G401 (cell line): ENCODE data around the gene KRTAP10-9. TPM values are rescaled to one million over a fixed set of nuclear protein-coding genes. Genes with fewer than 3 reads are reported as not detected.
A peak's percentile ranks its signal among the peaks of the same experiment; 100 is the strongest.
"Not testable (repeated sequence)": the region's sequence is repeated elsewhere in the genome, so short reads cannot be mapped to it uniquely, and the experiment has no call there.

ENCODE experiments used
- DNase-seq: peaks from one replicate; pipeline ENCODE4 v3.0.0-alpha.2; 2015; ENCODE audit warnings: low spot score
- in situ Hi-C: cut with HindIII; loops from 2 replicates; pipeline ENCODE4 v1.10.0; 2016; ENCODE audit warnings: low sequenced_read_pairs, mixed read lengths
- total RNA-seq: library from RNA; depleted of rRNA; stranded (reverse); fragments of >200 nt; shearing (Covaris generic); gene quantifications from 2 replicates; pipeline ENCODE4 v1.2.3, GENCODE V29; 2014; rRNA removed

KRTAP10-9 gene
- total RNA-seq, result not detected in 2 replicates

- DNase-seq, result no peak
- in situ Hi-C loops, result no loop called here
These were observed at the start of gene KRTAP10-9 for GRCh38 chr21:44626673-44627143. KRTAP10-9 (plus strand) TSS chr21:44627093; CDS start chr21:44627172, 79 bp downstream.

DNA sequence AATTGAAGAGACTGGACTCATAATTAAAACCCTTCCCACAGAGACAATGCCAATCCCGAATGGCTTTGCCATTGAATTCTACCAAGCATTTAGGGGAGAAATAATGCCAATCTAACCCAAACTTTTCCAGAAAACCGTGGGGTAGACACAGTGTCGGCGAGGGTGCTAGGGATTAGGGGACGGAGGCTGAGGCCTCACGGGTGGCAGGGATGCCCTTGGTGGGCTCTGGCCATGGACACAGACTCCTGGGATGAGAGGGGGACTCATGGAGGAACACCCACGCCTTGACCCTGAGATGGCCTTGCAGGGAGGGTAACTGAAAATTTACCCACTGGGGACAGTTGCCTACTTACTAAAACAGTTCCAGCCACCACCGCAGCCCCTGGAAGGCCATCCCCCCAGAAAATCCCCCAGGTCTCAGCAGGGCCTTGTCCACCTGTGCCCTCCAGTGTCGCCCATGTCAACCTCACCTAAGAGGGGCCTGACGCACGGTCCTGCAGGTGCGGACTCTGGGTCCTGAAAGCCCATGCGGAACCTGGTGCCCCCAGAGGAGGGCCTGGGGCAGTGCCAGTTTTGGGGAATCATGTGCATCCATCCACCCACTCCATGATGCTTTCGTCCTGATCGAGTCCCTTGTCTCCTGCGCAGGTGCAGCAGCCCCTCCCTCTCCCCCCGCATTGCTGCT is 48.4 kb upstream of the KRTAP10-9 start:
- no peak for DNase-seq
- in situ Hi-C loops, result no loop called here

DNA sequence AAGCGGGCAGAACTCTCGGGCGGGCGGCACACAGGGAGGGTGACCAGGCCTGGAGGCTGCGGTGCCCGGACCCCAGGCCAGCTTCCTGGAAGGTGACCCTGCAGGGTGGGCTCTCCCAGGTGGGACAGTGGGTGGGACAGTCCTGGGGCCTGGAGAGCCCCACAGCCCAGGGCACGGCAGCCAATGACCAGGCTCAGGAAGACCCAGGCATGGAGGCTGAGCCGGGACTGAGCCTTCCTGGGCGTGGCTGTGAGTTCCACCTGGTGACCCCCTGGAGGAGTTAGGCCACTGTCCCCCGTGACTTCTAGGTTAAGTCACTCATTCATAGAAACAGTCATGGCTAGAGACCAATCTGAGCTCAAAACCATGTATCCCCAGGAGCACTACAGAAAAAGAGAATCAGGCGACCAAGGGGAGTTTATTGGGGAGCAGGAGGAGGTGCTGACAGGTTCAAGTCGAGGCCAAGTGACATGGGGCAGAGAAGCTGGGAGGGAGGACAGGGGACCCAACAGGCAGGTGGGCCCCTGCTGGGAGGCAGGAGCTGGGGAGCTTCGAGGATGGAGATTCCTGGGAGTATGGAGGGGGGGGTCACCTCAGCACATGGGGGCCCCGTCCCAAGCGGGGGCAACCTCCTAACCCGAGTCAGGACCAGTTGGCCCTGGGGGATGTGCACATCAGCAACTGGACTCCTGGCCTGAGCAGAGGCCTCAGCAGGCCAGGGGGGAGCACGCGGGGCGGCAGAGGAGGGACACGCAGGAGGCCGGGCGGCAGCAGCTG is 47.6 kb upstream of the KRTAP10-9 start:
- DNase-seq, result no peak
- in situ Hi-C loops, result no loop called here

GRCh38 chr21:44579833-44580144 is 47.1 kb upstream of the KRTAP10-9 start:
- peak; percentile 36 for DNase-seq
- in situ Hi-C loops, result no loop called here

GRCh38 chr21:44580231-44580821 is 46.6 kb upstream of the KRTAP10-9 start, which contains the start of gene KRTAP10-5:
KRTAP10-5 (minus strand) TSS chr21:44580604; CDS start chr21:44580578, 26 bp downstream.
- in situ Hi-C loops, DNase-seq: not testable (repeated sequence)

DNA sequence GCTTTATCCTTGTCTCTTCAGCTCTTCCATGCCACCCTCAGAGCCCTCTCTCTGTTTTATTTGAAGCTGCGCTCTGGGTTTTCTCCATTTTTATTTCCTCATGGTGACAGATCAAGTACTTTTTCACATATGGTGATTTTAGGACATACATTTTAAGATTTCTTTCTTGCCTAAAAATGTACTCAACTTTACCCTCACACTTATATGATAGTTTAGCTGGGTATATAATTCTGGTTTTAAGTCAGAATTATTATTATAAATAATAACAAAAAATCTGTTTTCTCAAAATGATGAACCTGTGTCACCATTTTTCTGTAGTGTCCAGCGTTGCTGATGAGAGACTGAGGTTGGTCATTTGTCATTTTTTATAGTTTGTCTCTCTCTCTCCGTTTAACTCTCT is 45.7 kb upstream of the KRTAP10-9 start:
- in situ Hi-C loops, result no loop called here

DNA sequence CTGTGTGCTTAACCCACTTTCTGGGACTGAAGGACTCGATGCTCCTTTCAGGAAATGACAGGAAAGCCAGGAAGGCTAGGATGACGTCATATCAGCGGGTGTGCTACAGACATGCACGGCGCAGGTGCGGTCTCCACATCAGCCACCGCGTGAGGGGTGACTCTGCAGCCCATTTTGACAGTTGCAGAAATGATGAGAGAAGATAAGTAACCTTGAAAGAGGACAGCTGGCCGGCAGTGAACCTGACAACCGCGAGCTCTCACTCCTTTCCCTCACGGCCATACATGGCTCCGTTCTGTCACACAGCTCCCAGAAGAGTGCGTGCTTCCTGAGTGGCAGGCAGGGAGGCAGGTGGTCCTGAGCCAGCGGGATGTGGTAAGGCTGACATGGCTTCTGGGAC is 44.8 kb upstream of the KRTAP10-9 start:
- in situ Hi-C loops, result no loop called here
- no peak for DNase-seq

More for the DNA sequence above, 45.7 kb upstream of the KRTAP10-9 start:
- no peak for DNase-seq

GRCh38 chr21:44583089-44583799 is 43.6 kb upstream of the KRTAP10-9 start:
- in situ Hi-C loops, result no loop called here
- no peak for DNase-seq

- in situ Hi-C loops, result no loop called here
- no peak for DNase-seq
These were observed 43.1 kb upstream of the KRTAP10-9 start for GRCh38 chr21:44583800-44584147.

GRCh38 chr21:44585892-44586291 is 41.0 kb upstream of the KRTAP10-9 start:
- in situ Hi-C loops, result no loop called here

DNA sequence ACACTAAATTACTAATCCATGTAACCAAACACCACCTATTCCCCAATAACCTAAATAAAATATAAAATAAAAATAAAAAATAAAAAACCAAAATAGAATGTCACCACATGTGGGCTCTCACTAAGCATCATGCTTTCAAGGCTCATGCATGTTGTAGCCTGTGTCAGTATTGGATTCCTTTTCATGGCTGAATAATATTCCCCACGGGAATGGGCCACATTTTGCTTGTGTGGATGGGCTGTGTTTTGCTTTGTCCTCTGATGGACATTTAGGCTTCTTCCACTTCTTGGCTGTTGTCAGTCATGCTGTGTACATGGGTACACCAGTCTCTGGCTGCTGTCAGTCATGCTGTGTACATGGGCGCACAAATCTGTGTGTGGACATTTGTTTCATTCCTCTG is 37.8 kb upstream of the KRTAP10-9 start:
- no peak for DNase-seq
- in situ Hi-C loops, result no loop called here

More at GRCh38 chr21:44585892-44586291, 41.0 kb upstream of the KRTAP10-9 start:
- no peak for DNase-seq

- in situ Hi-C loops, result no loop called here
- DNase-seq, result no peak
These were observed 37.1 kb upstream of the KRTAP10-9 start for GRCh38 chr21:44589586-44590305.

GRCh38 chr21:44590311-44590721 is 36.6 kb upstream of the KRTAP10-9 start:
- in situ Hi-C loops, result no loop called here
- DNase-seq, result no peak

DNA sequence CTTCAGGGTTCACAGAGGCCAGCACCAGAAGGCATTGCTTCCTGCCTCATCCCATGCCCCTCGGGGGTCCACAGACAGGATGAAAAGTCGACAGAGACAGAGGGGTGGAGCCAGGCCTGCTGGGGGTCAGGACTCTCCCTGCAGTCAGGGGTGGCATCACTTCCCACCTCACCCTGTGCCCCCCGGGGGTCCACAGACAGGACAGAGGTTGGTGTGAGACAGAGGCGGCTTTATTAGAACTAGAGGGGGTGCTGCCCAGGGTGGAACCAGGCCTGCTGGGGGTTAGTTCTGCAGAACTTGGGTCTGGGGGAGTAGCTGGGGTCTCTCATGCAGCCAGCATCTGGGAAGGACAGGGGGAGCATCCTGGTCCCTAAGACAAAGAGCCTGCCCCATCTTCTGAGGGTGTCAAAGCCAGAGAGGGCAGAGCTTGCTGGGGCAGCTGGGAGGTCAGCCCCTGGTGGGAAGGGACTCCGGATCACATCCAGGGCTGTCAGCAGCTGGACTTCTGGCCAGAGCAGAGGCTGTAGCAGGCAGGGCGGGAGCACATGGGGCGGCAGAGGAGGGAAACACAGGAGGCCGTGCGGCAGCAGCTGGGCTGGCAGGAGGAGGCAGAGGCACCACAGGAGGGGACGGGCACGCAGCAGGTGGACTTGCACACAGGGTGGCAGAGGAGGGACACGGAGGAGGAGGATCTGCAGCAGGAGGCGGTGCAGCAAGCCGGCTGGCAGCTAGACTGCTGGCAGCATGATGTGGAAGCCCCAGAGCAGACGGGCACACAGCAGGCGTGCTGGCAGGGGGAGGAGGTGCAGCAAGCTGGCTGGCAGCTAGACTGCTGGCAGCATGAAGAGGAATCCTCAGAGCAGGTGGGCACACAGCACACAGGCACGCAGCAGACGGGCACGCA is 35.7 kb upstream of the KRTAP10-9 start:
- DNase-seq, result peak; percentile 38
- in situ Hi-C loops, result not testable (repeated sequence)

DNA sequence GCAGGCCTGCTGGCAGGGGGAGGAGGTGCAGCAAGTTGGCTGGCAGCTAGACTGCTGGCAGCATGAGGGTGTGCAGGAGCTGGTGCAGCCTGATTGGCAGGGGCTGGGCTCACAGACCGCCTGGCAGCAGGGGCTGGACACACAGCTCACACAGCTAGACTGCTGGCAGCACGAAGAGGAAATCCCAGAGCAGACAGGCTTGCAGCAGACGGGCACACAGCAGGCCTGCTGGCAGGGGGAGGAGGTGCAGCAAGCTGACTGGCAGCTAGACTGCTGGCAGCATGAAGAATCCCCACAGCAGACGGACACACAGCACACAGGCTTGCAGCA is 35.1 kb upstream of the KRTAP10-9 start:
- in situ Hi-C loops, result not testable (repeated sequence)
- peak; percentile 19 for DNase-seq

DNA sequence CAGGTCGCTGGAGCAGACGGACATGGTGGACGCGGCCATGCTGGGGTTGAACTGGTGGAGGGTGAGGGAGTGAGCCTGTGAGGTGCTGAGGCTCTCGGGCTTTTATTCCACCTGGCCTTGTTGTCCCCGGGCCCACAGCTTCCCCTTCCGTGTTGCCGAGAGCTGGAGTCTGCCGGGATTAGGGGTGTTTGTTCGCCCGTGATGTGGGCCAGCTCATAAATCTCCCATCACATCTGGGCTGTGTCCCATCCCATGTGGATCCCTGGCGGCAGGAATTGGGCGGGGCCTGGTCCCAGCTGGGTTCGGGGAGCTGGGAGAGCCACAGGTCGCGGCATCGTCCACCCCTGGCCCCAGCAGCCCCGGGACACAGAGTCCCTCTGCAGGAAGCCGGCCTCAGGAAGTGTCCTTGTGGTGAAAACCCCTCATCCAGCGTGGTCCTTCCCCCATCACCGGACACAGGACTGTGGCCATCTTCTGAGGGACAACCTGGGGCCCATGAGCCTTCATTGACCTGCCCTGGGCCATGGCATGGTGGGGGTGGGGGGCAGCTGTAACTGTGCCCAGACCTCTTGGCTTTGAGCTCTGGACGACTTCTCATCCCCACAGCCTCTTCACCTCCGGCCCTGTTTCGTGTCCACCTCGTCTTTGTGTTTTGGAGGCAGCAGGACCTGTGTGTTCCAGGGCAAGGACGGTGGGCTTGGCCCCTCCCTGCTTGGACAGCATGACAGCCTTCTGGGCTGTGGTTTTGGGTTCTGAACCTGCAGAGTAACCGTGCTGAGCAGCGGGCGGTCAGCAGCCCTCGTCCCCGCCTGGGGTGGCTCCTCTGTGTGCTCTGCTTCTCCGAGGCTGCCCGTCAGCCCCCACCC is 34.2 kb upstream of the KRTAP10-9 start, which contains the start of gene KRTAP10-6:
KRTAP10-6 (minus strand) TSS at position 60 of the 866 bp plus-strand sequence; CDS start at position 39, 21 bp downstream.
- in situ Hi-C loops, result no loop called here
- DNase-seq, result no peak
